ENCODE measurements around the gene GABBR1. TPM values are rescaled to one million over a fixed set of nuclear protein-coding genes. Genes with fewer than 3 reads are reported as not detected.
"Not testable (repeated sequence)": the region's sequence is repeated elsewhere in the genome, so short reads cannot be mapped to it uniquely, and the experiment has no call there.

Gene GABBR1
- total RNA-seq, 1 donor = 7.6 TPM

DNA sequence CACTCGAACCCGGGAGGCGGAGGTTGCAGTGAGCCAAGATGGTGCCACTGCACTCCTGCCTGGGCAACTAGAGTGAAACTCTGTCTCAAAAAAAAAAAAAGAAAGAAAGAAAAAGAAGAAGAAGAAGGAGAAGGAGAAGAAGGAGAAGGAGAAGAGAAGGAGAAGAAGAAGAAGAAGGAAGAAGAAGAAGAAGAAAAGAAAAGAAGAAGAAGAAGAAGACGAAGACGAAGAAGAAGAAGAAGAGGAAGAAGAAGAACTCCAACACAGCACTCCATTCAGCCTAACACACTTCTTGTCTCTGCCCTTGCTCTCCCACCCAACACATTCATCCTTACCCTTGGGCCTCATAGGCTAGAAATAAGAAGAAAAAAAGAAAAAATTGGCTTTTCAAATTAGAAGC is 41.0 kb upstream of the GABBR1 start:
- Histone ChIP-seq H3K79me2 (ENCODE audit: insufficient read depth, low read length) (no peaks in the 10 kb centered on the region), H3K4me3 (ENCODE audit: insufficient read depth, low read length) (no peak overlapping the region), H4K20me1 (ENCODE audit: insufficient read depth, low read length) (no peaks in the 10 kb centered on the region), H3K9me3 (ENCODE audit: low read depth, low read length) (no peaks in the 10 kb centered on the region), H3K27ac (ENCODE audit: low read depth, low read length) (no peak overlapping the region), H3K4me2 (ENCODE audit: insufficient read depth, low read length) (no peak overlapping the region), H3K36me3 (ENCODE audit: insufficient read depth, low read length) (no peaks in the 10 kb centered on the region), H3K27me3 (ENCODE audit: insufficient read depth, low read length) (no peaks in the 10 kb centered on the region), H3K4me1 (ENCODE audit: insufficient read depth, low read length) (no peaks in the 10 kb centered on the region), H2AFZ (ENCODE audit: low read length) (no peak overlapping the region)
- no peak for TF ChIP-seq CTCF (IDR thresholded peaks at IDR 0.05; ENCODE audit: extremely low read depth, low read depth, low read length)
- no peak for DNase-seq (ENCODE audit: insufficient read length, low spot score, missing footprints)

GRCh38 chr6:29673161-29673560 is 40.2 kb upstream of the GABBR1 start:
- no peak overlapping the region for H3K4me3 ChIP-seq (ENCODE audit: insufficient read depth, low read length)
- H3K27me3 ChIP-seq (ENCODE audit: insufficient read depth, low read length) = no peaks in the 10 kb centered on the region
- DNase-seq (ENCODE audit: insufficient read length, low spot score, missing footprints) = no peak
- H3K27ac ChIP-seq (ENCODE audit: low read depth, low read length) = no peak overlapping the region
- no peaks in the 10 kb centered on the region for H3K36me3 ChIP-seq (ENCODE audit: insufficient read depth, low read length)
- no peaks in the 10 kb centered on the region for H3K9me3 ChIP-seq (ENCODE audit: low read depth, low read length)
- H2AFZ ChIP-seq (ENCODE audit: low read length) = no peak overlapping the region
- H3K4me1 ChIP-seq (ENCODE audit: insufficient read depth, low read length) = no peaks in the 10 kb centered on the region
- no peaks in the 10 kb centered on the region for H4K20me1 ChIP-seq (ENCODE audit: insufficient read depth, low read length)
- TF ChIP-seq CTCF (IDR thresholded peaks at IDR 0.05; ENCODE audit: extremely low read depth, low read depth, low read length) = no peak
- no peaks in the 10 kb centered on the region for H3K79me2 ChIP-seq (ENCODE audit: insufficient read depth, low read length)
- no peak overlapping the region for H3K4me2 ChIP-seq (ENCODE audit: insufficient read depth, low read length)

DNA sequence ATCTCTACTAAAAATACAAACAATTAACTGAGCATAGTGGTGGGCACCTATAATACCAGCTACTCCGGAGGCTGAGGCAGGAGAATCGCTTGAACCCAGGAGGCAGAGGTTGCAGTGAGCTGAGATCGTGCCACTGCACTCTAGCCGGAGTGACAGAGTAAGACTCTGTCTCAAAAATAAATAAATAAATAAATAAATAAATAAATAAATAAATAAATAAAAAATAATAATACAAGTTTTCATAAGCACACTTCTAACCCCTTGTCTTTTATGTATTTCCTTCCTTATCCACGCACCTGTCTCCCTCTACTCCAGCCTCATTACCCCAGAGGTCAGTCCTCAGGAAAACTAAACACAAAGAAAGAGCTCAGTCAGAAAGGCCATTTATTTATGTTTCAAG is 39.1 kb upstream of the GABBR1 start:
- not testable (repeated sequence) for H3K27me3 ChIP-seq (ENCODE audit: insufficient read depth, low read length); DNase-seq (ENCODE audit: insufficient read length, low spot score, missing footprints); H2AFZ ChIP-seq (ENCODE audit: low read length); H3K9me3 ChIP-seq (ENCODE audit: low read depth, low read length); H4K20me1 ChIP-seq (ENCODE audit: insufficient read depth, low read length); H3K4me1 ChIP-seq (ENCODE audit: insufficient read depth, low read length); H3K4me2 ChIP-seq (ENCODE audit: insufficient read depth, low read length); H3K79me2 ChIP-seq (ENCODE audit: insufficient read depth, low read length); H3K27ac ChIP-seq (ENCODE audit: low read depth, low read length); H3K36me3 ChIP-seq (ENCODE audit: insufficient read depth, low read length); H3K4me3 ChIP-seq (ENCODE audit: insufficient read depth, low read length)

DNA sequence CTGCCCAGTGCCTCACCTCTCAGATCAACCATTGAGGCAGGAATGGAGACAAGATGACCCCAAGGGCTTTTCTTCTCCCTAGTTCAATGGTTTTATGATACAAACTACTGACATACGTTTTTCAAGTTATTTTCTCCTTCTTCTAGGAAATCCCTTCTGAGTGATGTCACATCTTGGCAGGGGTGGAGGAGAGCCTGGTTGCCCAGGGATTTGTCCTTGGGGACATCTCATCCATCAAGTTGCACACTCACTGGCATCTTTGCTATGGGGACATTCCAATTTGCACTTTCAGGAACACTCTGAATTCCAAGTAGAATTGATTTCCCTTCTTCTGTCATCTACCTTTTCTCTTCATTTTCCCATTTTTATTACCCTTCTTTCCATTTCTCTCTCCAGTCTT is 38.0 kb upstream of the GABBR1 start:
- Histone ChIP-seq H3K4me1 (ENCODE audit: insufficient read depth, low read length) (no peaks in the 10 kb centered on the region), H3K4me2 (ENCODE audit: insufficient read depth, low read length) (no peak overlapping the region), H2AFZ (ENCODE audit: low read length) (no peak overlapping the region), H4K20me1 (ENCODE audit: insufficient read depth, low read length) (no peaks in the 10 kb centered on the region), H3K27ac (ENCODE audit: low read depth, low read length) (no peak overlapping the region), H3K36me3 (ENCODE audit: insufficient read depth, low read length) (no peaks in the 10 kb centered on the region), H3K27me3 (ENCODE audit: insufficient read depth, low read length) (peaks cover 8% of the 10 kb centered on the region), H3K4me3 (ENCODE audit: insufficient read depth, low read length) (no peak overlapping the region), H3K9me3 (ENCODE audit: low read depth, low read length) (no peaks in the 10 kb centered on the region), H3K79me2 (ENCODE audit: insufficient read depth, low read length) (no peaks in the 10 kb centered on the region)
- no peak for DNase-seq (ENCODE audit: insufficient read length, low spot score, missing footprints)
- TF ChIP-seq CTCF (IDR thresholded peaks at IDR 0.05; ENCODE audit: extremely low read depth, low read depth, low read length) = no peak

GRCh38 chr6:29667158-29667557 is 34.2 kb upstream of the GABBR1 start:
- Histone ChIP-seq H3K36me3 (ENCODE audit: insufficient read depth, low read length) (no peaks in the 10 kb centered on the region), H3K27me3 (ENCODE audit: insufficient read depth, low read length) (peaks cover 8% of the 10 kb centered on the region), H3K4me1 (ENCODE audit: insufficient read depth, low read length) (no peaks in the 10 kb centered on the region), H3K4me2 (ENCODE audit: insufficient read depth, low read length) (no peak overlapping the region), H3K9me3 (ENCODE audit: low read depth, low read length) (no peaks in the 10 kb centered on the region), H4K20me1 (ENCODE audit: insufficient read depth, low read length) (no peaks in the 10 kb centered on the region), H3K4me3 (ENCODE audit: insufficient read depth, low read length) (no peak overlapping the region), H3K27ac (ENCODE audit: low read depth, low read length) (no peak overlapping the region), H2AFZ (ENCODE audit: low read length) (no peak overlapping the region), H3K79me2 (ENCODE audit: insufficient read depth, low read length) (no peaks in the 10 kb centered on the region)
- no peak for TF ChIP-seq CTCF (IDR thresholded peaks at IDR 0.05; ENCODE audit: extremely low read depth, low read depth, low read length)
- no peak for DNase-seq (ENCODE audit: insufficient read length, low spot score, missing footprints)

Data from osteoblast (primary cell).